SK-N-MC (cell line): ENCODE measurements around the gene NTRK1.

ENCODE experiments used
- DNase-seq: peaks from one replicate; pipeline ENCODE4 v3.0.0-alpha.2; 2011; ENCODE audit warnings: low read depth, low spot score
- H3K27ac ChIP-seq: fragments of 200-600 bp; sonication (generic); 2 replicates; pipeline ENCODE4 v1.5.1; 2016; ENCODE audit warnings: mixed run types
- H3K36me3 ChIP-seq: fragments of 200-600 bp; sonication (generic); 2 replicates; pipeline ENCODE4 v1.6.1; 2017; ENCODE audit warnings: antibody characterized with exemption, low read length, mixed read lengths; ENCODE audit not compliant: insufficient read depth
- H3K4me3 ChIP-seq: fragments of 200-600 bp; sonication (generic); 2 replicates; pipeline ENCODE4 v1.5.1; 2016
- H3K9ac ChIP-seq: fragments of 200-600 bp; sonication (generic); 2 replicates; pipeline ENCODE4 v1.8.0; 2017; ENCODE audit warnings: mixed run types, mixed read lengths; ENCODE audit not compliant: insufficient read length
- H3K9me3 ChIP-seq: fragments of 200-600 bp; sonication (generic); 2 replicates; pipeline ENCODE4 v1.6.1; 2017; ENCODE audit warnings: low read depth, mild to moderate bottlenecking, antibody characterized with exemption, low read length, moderate library complexity, mixed read lengths
- EZH2 ChIP-seq: fragments of 200-600 bp; sonication (generic); IDR thresholded peaks from one replicate; pipeline ENCODE4 v1.6.1; 2017; ENCODE audit warnings: antibody characterized with exemption
- FOXP2 ChIP-seq: optimal IDR thresholded peaks from 2 replicates; pipeline ENCODE3; 2011; ENCODE audit warnings: mild to moderate bottlenecking, moderate library complexity; ENCODE audit not compliant: insufficient read depth; ENCODE audit errors: extremely low read length, control extremely low read depth
- POLR2AphosphoS5 ChIP-seq: IDR thresholded peaks from 2 replicates; pipeline ENCODE4 v1.6.1; 2012; ENCODE audit warnings: mild to moderate bottlenecking, low read depth, low read length, borderline replicate concordance

NTRK1 gene

GRCh38 chr1:156877433-156878170, 16.9 kb downstream of the NTRK1 start:
- Histone ChIP-seq H3K9ac (no peak overlapping the region), H3K27ac (no peak overlapping the region), H3K4me3 (no peak overlapping the region), H3K9me3 (no peaks in the 10 kb centered on the region), H3K36me3 (no peaks in the 10 kb centered on the region)
- DNase-seq = no peak
- TF ChIP-seq POLR2AphosphoS5 = no peak
- TF ChIP-seq FOXP2 = no peak
- no peak for TF ChIP-seq EZH2

- Histone ChIP-seq H3K4me3 (no peak overlapping the region), H3K36me3 (no peaks in the 10 kb centered on the region), H3K27ac (no peak overlapping the region), H3K9ac (no peak overlapping the region), H3K9me3 (no peaks in the 10 kb centered on the region)
- TF ChIP-seq POLR2AphosphoS5 (no peak), EZH2 (no peak), FOXP2 (no peak)
- DNase-seq = no peak
Observed at GRCh38 chr1:156879876-156880275, 19.2 kb downstream of the NTRK1 start.

- Histone ChIP-seq H3K36me3 (no peaks in the 10 kb centered on the region), H3K9ac (no peak overlapping the region), H3K9me3 (no peaks in the 10 kb centered on the region), H3K4me3 (no peak overlapping the region), H3K27ac (no peak overlapping the region)
- no peak for DNase-seq
- TF ChIP-seq FOXP2 (no peak), POLR2AphosphoS5 (no peak), EZH2 (no peak)
Observed at GRCh38 chr1:156880473-156880872, 19.8 kb downstream of the NTRK1 start.

DNA sequence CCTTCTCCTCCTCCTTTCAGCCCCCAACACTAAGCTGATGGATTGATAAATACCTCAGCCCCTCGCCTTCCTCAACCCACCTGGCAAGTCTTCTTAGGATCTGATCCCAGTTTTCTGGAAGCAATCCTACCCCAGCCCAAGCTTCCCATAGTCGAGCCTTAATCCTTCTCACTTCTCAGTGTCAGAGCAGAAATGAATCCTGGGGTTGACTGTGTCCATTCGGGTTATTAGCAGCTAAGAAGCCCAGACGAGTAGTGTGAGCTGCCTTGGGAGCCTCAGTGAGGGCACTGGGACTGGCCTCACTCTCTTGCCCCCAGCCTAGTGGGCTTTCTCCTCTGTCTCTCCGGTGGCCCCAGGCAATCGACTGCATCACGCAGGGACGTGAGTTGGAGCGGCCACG, 20.4 kb downstream of the NTRK1 start:
- Histone ChIP-seq H3K4me3 (no peak overlapping the region), H3K27ac (no peak overlapping the region), H3K9ac (no peak overlapping the region), H3K36me3 (no peaks in the 10 kb centered on the region), H3K9me3 (no peaks in the 10 kb centered on the region)
- TF ChIP-seq POLR2AphosphoS5 = no peak
- TF ChIP-seq FOXP2 = no peak
- no peak for TF ChIP-seq EZH2
- DNase-seq = no peak

GRCh38 chr1:156881663-156882062, 21.0 kb downstream of the NTRK1 start:
- TF ChIP-seq EZH2 = no peak
- TF ChIP-seq POLR2AphosphoS5 = no peak
- TF ChIP-seq FOXP2 = no peak
- Histone ChIP-seq H3K36me3 (no peaks in the 10 kb centered on the region), H3K9me3 (no peaks in the 10 kb centered on the region), H3K4me3 (no peak overlapping the region), H3K9ac (no peak overlapping the region), H3K27ac (no peak overlapping the region)
- DNase-seq = no peak

GRCh38 chr1:156882543-156882942, 21.9 kb downstream of the NTRK1 start:
- no peak overlapping the region for H3K27ac ChIP-seq
- no peak for DNase-seq
- no peak overlapping the region for H3K4me3 ChIP-seq
- H3K9me3 ChIP-seq = no peaks in the 10 kb centered on the region
- H3K9ac ChIP-seq = no peak overlapping the region
- H3K36me3 ChIP-seq = no peaks in the 10 kb centered on the region
- TF ChIP-seq POLR2AphosphoS5 (no peak), EZH2 (no peak), FOXP2 (no peak)

- Histone ChIP-seq H3K9me3 (no peaks in the 10 kb centered on the region), H3K27ac (no peak overlapping the region), H3K36me3 (no peaks in the 10 kb centered on the region), H3K4me3 (no peak overlapping the region), H3K9ac (no peak overlapping the region)
- DNase-seq = no peak
- no peak for TF ChIP-seq POLR2AphosphoS5
- TF ChIP-seq FOXP2 = no peak
- TF ChIP-seq EZH2 = no peak
Observed at GRCh38 chr1:156883919-156884318, 23.3 kb downstream of the NTRK1 start.

DNA sequence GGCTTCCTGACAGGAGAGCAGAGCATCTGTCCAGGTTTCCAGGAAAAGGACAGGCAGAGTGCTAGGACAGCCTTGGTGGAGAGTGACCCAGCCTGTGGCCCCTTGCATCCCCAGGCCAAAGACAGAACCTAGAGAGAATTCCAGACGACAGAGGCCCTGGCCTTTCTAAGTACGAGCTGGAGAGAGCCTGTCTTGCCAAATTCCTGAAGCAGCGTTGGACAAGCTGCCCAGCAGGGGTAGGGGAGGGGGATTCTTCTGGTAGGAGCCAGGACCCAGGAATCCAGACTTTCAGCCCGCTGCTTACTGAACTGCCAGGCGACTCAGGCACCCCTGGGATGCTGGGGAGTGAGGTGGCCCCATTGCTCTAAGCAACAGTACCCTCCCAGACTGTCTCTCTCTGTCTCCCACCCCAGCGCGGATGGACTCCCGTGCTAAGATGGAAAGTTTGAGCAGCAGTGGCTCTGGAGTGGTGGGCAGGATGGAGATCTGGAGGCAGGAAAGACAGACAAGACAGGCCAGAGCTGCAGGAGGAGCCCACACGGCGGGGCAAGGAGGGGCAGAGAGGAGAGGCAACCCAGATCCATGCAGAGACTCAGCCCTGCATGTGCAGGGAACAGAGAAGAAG, 24.0 kb downstream of the NTRK1 start:
- no peak overlapping the region for H3K9ac ChIP-seq
- no peak for DNase-seq
- TF ChIP-seq EZH2 (no peak), POLR2AphosphoS5 (no peak), FOXP2 (no peak)
- no peak overlapping the region for H3K27ac ChIP-seq
- no peak overlapping the region for H3K4me3 ChIP-seq
- no peaks in the 10 kb centered on the region for H3K36me3 ChIP-seq
- H3K9me3 ChIP-seq = no peaks in the 10 kb centered on the region
